ENCODE results near the gene GOLGA8J.
"Not testable (repeated sequence)": the region's sequence is repeated elsewhere in the genome, so short reads cannot be mapped to it uniquely, and the experiment has no call there.

Gene GOLGA8J

DNA sequence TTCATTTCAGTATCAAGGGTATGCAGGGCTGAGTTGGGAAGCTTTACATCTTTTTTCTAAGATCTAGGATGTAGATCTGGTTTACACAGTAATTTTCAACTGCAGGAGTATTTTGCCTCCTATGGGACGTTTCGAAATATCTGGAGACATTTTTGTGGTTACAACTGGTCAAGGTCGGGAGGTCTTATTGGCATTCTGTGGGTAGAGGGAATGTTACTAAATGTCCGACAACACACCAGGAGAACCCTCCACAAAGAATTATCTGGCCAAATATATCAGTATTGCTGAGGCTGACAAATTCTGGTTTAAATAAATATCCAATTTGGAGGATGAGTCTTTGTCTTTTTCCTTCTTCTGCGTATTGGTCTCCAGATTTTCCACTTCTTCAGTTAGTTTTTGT, 1.9 kb upstream of the GOLGA8J start:
- DNase-seq = not testable (repeated sequence)

DNA sequence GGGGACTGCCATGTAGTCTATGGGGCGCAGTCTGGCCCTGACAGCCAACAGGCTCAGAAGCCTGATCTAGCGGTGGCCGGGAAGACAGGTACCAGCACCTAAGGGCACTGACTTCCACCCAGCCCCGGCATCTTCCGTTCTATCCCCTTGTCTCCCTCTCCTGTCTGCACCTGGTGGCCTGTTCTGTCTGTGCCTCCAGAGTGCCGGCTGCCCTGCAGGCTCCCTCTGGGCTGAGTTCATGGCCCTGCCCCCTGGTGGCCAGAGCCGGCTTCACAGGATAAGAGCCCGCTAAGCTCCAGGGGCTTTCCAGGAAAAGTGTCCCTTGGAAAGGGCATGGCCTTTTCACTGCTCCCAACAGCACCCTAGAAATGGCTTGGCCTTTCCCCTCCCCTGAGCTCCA, 15.1 kb downstream of the GOLGA8J start:
- not testable (repeated sequence) for DNase-seq

DNA sequence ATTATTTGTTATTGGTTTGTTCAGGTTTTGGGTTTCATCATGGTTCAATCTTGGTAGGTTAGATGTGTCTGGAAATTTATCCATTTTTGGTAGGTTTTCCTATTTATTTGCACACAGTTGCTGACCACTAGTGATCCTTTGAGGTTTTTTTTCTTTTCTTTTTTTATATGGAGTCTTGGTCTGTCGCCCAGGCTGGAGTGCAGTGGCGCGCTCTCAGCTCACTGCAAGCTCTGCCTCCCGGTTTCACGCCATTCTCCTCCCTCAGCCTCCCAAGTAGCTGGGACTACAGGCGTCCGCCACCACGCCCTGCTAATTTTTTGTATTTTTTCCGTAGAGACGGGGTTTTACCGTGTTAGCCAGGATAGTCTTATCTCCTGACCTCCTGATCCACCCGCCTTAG, 20.1 kb downstream of the GOLGA8J start:
- not testable (repeated sequence) for DNase-seq

DNA sequence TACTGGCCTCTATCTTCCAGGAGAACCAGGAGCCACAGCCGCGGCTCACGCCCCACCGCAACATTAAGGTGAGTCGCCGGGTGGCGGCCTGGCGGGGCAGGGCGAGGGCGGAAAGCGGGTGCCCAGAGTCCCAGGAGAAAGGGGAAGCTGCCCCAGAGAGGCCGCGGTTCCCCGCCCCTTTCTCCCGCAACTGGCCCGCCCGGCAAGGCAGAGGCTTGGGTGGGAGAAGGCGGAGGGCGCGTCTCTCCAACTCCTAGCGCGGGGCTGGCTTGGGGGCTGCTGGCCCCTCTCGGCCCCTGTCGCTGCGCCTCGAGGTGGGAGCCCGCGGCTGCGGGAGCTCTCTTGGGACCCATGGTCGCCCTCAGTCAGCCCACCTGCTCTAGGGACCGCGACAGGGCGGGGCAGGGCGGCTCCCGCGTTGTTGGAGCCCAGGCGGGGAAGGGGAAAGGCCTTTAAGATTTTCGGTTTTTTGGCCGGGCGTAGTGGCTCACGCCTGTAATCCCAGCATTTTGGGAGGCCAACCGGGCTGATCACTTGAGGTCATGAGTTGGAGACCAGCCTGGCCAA, 21.3 kb downstream of the GOLGA8J start:
- not testable (repeated sequence) for DNase-seq

DNA sequence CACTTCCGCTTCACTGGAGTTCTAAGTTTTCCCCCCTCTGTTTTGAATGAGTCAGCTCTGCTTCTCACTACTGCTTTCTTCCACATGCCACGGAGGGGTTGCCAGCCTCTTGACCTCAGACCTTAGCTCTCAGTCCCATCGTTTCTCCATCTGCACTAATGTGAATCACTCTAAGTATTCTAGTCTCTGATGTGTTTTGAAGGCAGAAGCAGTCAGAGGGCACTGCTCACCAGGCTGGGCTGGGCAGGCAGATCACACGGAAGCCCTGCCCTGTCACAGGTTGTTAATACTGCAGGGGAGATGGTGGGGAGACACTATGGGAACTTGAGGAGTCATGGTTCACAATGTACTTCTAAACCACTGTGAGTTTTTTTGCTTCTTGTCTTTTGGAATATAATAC, 27.8 kb downstream of the GOLGA8J start:
- DNase-seq = not testable (repeated sequence)

DNA sequence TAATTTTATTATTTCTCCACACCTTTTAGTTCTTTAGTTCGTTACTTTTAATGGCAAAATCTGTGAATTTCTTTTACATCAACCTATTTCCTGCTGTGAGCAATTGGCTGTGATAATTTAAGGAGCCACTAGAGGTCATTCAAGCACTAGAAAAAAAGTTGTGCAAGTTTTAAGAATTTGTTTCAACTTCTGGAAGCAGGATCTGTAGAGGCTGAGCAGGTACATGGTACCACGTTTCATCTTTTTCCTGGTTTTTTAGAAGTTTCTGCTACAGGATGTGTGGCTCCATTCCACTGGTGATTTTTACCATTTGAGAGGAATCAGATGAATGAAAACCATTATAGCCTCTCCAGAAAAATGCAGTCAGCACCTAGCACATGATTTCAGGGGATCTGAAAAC, 47.3 kb downstream of the GOLGA8J start:
- not testable (repeated sequence) for DNase-seq

DNA sequence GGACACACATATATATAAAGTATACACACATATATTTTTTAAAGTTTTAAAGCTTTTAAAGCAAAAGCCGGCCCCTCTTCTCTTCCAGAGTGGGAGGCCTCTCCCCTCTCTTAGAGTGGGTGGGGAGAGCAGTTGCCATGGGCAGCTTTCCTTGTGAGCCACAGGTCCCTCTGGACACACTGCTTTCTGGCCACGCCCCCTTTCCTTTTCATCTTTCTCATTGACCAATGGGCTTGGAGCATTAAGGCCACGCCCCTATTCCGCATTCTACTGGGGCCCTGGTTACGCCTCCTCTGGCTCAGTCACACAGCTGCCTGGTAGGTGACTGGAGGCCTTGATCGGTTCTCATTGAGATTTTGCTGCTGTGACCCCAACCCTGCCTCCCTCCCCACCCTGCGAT, 52.0 kb downstream of the GOLGA8J start, which contains the start of gene GOLGA8T:
TSS of gene GOLGA8T (plus strand) at position 301 of the 400 bp plus-strand sequence. CDS start at position 399, 98 bp downstream.
- not testable (repeated sequence) for DNase-seq
